HFF-Myc (cell line): ENCODE measurements around the gene LONP2.

Experiments
- DNase-seq: peaks from one replicate; pipeline ENCODE4 v3.0.0-alpha.2; 2011; ENCODE audit warnings: low read depth; ENCODE audit errors: extremely low read depth
- H3K4me3 ChIP-seq: replicated peaks from 2 replicates; pipeline ENCODE4 v1.5.1; 2011; ENCODE audit warnings: low read depth, mild to moderate bottlenecking, control low read depth, low read length
- CTCF ChIP-seq: IDR thresholded peaks from 2 replicates; pipeline ENCODE4 v1.5.1; 2012; ENCODE audit warnings: mild to moderate bottlenecking, low read depth, low read length, control low read depth; ENCODE audit errors: missing control alignments

LONP2 gene

GRCh38 chr16:48330841-48331192, 86.7 kb downstream of the LONP2 start:
- H3K4me3 ChIP-seq = no peak overlapping the region
- no peak for DNase-seq
- TF ChIP-seq CTCF = no peak

- no peak overlapping the region for H3K4me3 ChIP-seq
- no peak for TF ChIP-seq CTCF
- DNase-seq = no peak
Observed at GRCh38 chr16:48332978-48333377, 88.9 kb downstream of the LONP2 start.

- no peak overlapping the region for H3K4me3 ChIP-seq
- TF ChIP-seq CTCF = no peak
- DNase-seq = no peak
Observed at GRCh38 chr16:48334325-48334724, 90.2 kb downstream of the LONP2 start.

GRCh38 chr16:48335961-48336360, 91.9 kb downstream of the LONP2 start:
- H3K4me3 ChIP-seq = no peak overlapping the region
- no peak for TF ChIP-seq CTCF
- DNase-seq = no peak

- TF ChIP-seq CTCF = no peak
- no peak for DNase-seq
- no peak overlapping the region for H3K4me3 ChIP-seq
Observed at GRCh38 chr16:48340054-48340453, 96.0 kb downstream of the LONP2 start.

GRCh38 chr16:48342591-48342990, 98.5 kb downstream of the LONP2 start:
- DNase-seq = no peak
- TF ChIP-seq CTCF = no peak
- no peak overlapping the region for H3K4me3 ChIP-seq

GRCh38 chr16:48347191-48347865, 103.2 kb downstream of the LONP2 start:
- H3K4me3 ChIP-seq = no peak overlapping the region
- no peak for TF ChIP-seq CTCF
- no peak for DNase-seq
